ENCODE results near the gene ATP5PO. TPM values are rescaled to one million over a fixed set of nuclear protein-coding genes. Genes with fewer than 3 reads are reported as not detected.

ATP5PO gene
- polyA plus RNA-seq, 1 of the 3 experiments (the other 2 are of a cell fraction): 148 TPM

- no peak overlapping the region for H3K27ac ChIP-seq (ENCODE audit: low read depth in 2 of 2, low read length in 1 of 2)
- 91% methylated on average over 1 of the region's 1 CpG for WGBS (ENCODE audit: low lambda C conversion rate)
- CTCF ChIA-PET: interaction anchor here (2.6 kb wide), 1 partner anchor 21 kb away, joined by 11 read pairs; no protein-coding TSS in a partner anchor
Observed at GRCh38 chr21:33944185-33944763, 28.7 kb upstream of the ATP5PO start.

GRCh38 chr21:33943293-33943692 lies 27.7 kb upstream of the ATP5PO start:
- 90% methylated on average over 2 of the region's 2 CpGs for WGBS (ENCODE audit: low lambda C conversion rate)
- no peaks in the 10 kb centered on the region for H3K36me3 ChIP-seq (replicated peaks in 1 of 2; ENCODE audit: control insufficient read depth in 1 of 2, insufficient read depth in 2 of 2, low read length in 1 of 2)
- H3K4me3 ChIP-seq (ENCODE audit: low read depth in 2 of 2, low read length in 1 of 2): no peak overlapping the region
- no peaks in the 10 kb centered on the region for H3K9me2 ChIP-seq
- H3K27me3 ChIP-seq (ENCODE audit: insufficient read depth): no peaks in the 10 kb centered on the region
- no peak overlapping the region for H3K4me2 ChIP-seq
- peaks cover 9% of the 10 kb centered on the region for H3F3A ChIP-seq (replicated peaks; ENCODE audit: insufficient read depth)
- CTCF ChIA-PET: interaction anchor here (2.6 kb wide), 1 partner anchor 20 kb away, joined by 11 read pairs; no protein-coding TSS in a partner anchor
- no peak overlapping the region for H2AFZ ChIP-seq (ENCODE audit: low read depth)
- POLR2A ChIA-PET: no interaction called here
- TF ChIP-seq FOXM1 (IDR thresholded peaks at IDR 0.05; ENCODE audit: low read depth) (no peak), TEAD4 (IDR thresholded peaks at IDR 0.05; ENCODE audit: borderline replicate concordance, insufficient read depth) (no peak), RFX5 (IDR thresholded peaks at IDR 0.05; ENCODE audit: low read length) (no peak), POLR2AphosphoS5 (IDR thresholded peaks at IDR 0.05; ENCODE audit: low read depth, low read length) (no peak), MEF2A (IDR thresholded peaks at IDR 0.05; ENCODE audit: borderline replicate concordance, low read depth) (no peak), SIN3A (IDR thresholded peaks at IDR 0.05; ENCODE audit: borderline replicate concordance, low read depth, low read length) (no peak), USF1 (IDR thresholded peaks at IDR 0.05; ENCODE audit: borderline replicate concordance, low read depth) (no peak), FOSL2 (IDR thresholded peaks at IDR 0.05; ENCODE audit: borderline replicate concordance, low read depth) (no peak), PBX3 (IDR thresholded peaks at IDR 0.05) (no peak)
- H3K9me3 ChIP-seq: no peaks in the 10 kb centered on the region
- no peaks in the 10 kb centered on the region for H3K79me2 ChIP-seq (ENCODE audit: insufficient read depth)
- H3K27ac ChIP-seq (ENCODE audit: low read depth in 2 of 2, low read length in 1 of 2): no peak overlapping the region
- H3K4me1 ChIP-seq (ENCODE audit: control insufficient read depth in 1 of 2, insufficient read depth in 2 of 2, low read depth in 1 of 2, low read length in 1 of 2): peaks cover 8 to 9% of the 10 kb centered on the region in 2 experiments; a peak in 3 of 4 replicates
- no peak overlapping the region for H3K9ac ChIP-seq
- no peaks in the 10 kb centered on the region for H4K20me1 ChIP-seq (ENCODE audit: insufficient read depth)
- no peak for DNase-seq

More at GRCh38 chr21:33944185-33944763, 28.7 kb upstream of the ATP5PO start:
- no peaks in the 10 kb centered on the region for H3K9me2 ChIP-seq
- H3K27me3 ChIP-seq (ENCODE audit: insufficient read depth): no peaks in the 10 kb centered on the region
- TF ChIP-seq SMC3 (IDR thresholded peaks at IDR 0.05; ENCODE audit: low read depth, low read length) (no peak), POLR2AphosphoS5 (IDR thresholded peaks at IDR 0.05; ENCODE audit: low read depth, low read length) (no peak), FOXJ3 (CRISPR knock-in tag; IDR thresholded peaks at IDR 0.05) (no peak), EP300 (IDR thresholded peaks at IDR 0.05; ENCODE audit: borderline replicate concordance in 1 of 2, low read depth in 1 of 2, low read length in 1 of 2) (no peak), MEF2A (IDR thresholded peaks at IDR 0.05; ENCODE audit: borderline replicate concordance, low read depth) (no peak), TEAD4 (IDR thresholded peaks at IDR 0.05; ENCODE audit: borderline replicate concordance, insufficient read depth) (no peak), MXI1 (IDR thresholded peaks at IDR 0.05; ENCODE audit: low read depth, low read length) (no peak), CTCF (IDR thresholded peaks at IDR 0.05) (no peak)
- H3F3A ChIP-seq (replicated peaks; ENCODE audit: insufficient read depth): peaks cover 15% of the 10 kb centered on the region
- H4K20me1 ChIP-seq (ENCODE audit: insufficient read depth): no peaks in the 10 kb centered on the region
- no peaks in the 10 kb centered on the region for H3K9me3 ChIP-seq
- H3K4me2 ChIP-seq: no peak overlapping the region
- no peaks in the 10 kb centered on the region for H3K79me2 ChIP-seq (ENCODE audit: insufficient read depth)
- H3K4me3 ChIP-seq (ENCODE audit: low read depth in 2 of 2, low read length in 1 of 2): no peak overlapping the region
- H3K36me3 ChIP-seq (replicated peaks in 1 of 2; ENCODE audit: control insufficient read depth in 1 of 2, insufficient read depth in 2 of 2, low read length in 1 of 2): no peaks in the 10 kb centered on the region
- POLR2A ChIA-PET: no interaction called here
- no peak for DNase-seq
- no peak overlapping the region for H3K9ac ChIP-seq
- no peak overlapping the region for H2AFZ ChIP-seq (ENCODE audit: low read depth)
- H3K4me1 ChIP-seq (ENCODE audit: control insufficient read depth in 1 of 2, insufficient read depth in 2 of 2, low read depth in 1 of 2, low read length in 1 of 2): peaks cover 14 to 15% of the 10 kb centered on the region in 2 experiments; a peak in 3 of 4 replicates

Measured in SK-N-SH (cell line).